NT2/D1 (cell line): ENCODE results near the gene MYLK.

ENCODE experiments used
- SUZ12 ChIP-seq: IDR thresholded peaks from 2 replicates; pipeline ENCODE4 v1.6.1; 2011; ENCODE audit not compliant: insufficient read length, insufficient read depth; ENCODE audit errors: extremely low read depth
- YY1 ChIP-seq: IDR thresholded peaks from 2 replicates; pipeline ENCODE4 v1.6.1; 2011; ENCODE audit not compliant: insufficient read length, insufficient read depth

DNA sequence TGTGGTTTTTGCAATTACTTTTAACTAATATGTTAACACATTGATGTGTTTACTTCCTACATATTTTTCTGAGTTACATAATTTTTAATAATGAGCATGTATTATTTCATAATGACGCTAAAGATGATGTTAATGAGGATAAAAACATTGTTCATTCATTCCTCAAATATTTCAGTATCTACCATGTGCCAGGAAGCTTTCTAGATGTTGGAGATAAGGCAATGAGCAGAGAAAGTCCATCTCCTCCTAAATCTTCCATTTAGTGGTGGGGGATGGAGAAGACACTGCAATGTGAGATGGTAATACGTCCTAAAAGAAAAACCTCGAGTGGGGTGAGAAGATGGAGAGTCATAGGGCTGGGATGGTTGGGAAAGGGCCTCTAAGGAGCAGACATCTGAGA lies 132.7 kb downstream of the MYLK start:
- TF ChIP-seq YY1 (no peak), SUZ12 (no peak)
